Lower leg skin (tissue), 3 donors: ENCODE data around the gene OST4.

Experiments
- CTCF ChIP-seq, 3 donors: fragments of 450-650 bp; IDR thresholded peaks; one replicate each; pipeline ENCODE4 v1.5.1; 2016; ENCODE audit warnings: antibody characterized with exemption in 3 of 3, mild to moderate bottlenecking in 3 of 3, moderate library complexity in 2 of 3
- POLR2A ChIP-seq, 2 donors: fragments of 450-650 bp; IDR thresholded peaks; one replicate each; pipeline ENCODE4 v1.6.1; 2016 to 2017; ENCODE audit warnings: antibody characterized with exemption in 2 of 2, mild to moderate bottlenecking in 1 of 2, moderate library complexity in 1 of 2

GRCh38 chr2:27029051-27029450, 42.4 kb downstream of the OST4 start:
- TF ChIP-seq CTCF (IDR thresholded peaks at IDR 0.05) (no peak), POLR2A (IDR thresholded peaks at IDR 0.05) (no peak)
